SKM-1 (cell line): ENCODE results near the gene NEK5.

Experiments used
- DNase-seq: peaks from one replicate; lab custom pipeline; 2025; ENCODE audit not compliant: unreplicated experiment; lab: John Stamatoyannopoulos, UW

NEK5 gene

DNA sequence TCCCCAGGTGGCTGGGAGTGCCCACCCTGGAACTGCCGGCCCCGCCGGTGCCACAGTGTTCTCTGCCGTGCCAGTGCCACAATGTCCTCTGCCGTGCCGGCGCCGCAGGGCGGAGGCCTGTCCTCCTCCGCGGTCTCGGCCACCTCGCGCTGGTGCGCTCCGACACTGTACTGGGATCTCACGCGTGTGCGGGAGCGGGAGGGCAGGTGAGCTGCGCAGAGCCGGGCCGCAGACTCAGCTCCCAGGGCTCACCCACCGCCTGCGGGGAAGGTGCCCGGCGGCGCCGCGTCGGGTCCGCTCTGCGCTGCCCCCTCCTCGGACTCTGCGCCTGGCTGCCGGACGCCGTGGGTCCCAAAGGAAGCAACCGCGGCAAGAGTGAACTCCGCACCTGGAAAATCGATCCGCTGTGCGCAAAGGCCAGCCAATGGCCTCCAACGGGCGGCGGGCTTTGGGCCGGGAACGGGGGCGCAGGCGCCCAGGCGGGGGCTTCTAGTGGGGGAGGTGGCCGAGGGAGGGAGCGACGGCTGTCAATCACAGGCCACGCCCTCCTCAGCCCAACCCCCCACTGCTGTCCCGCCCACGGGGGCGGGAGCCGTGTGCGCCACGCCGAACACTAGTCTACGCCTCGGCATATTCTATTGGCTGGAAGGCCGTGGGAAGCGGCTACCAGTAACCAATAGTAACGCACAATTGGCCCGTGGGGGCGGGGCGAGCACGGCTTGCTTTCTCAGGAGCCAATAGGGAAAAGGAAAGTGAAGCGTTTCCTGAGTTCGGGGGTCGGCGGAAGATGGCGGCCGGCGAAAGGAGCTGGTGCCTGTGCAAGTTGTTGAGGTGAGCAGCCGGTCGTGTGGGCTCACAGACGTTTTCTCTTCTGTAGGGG is 117.0 kb downstream of the NEK5 start, which contains the start of gene ALG11:
ALG11 (plus strand) TSS at position 767 of the 880 bp plus-strand sequence; CDS start at position 788, 21 bp downstream.
- DNase-seq, result peak; percentile 89

DNA sequence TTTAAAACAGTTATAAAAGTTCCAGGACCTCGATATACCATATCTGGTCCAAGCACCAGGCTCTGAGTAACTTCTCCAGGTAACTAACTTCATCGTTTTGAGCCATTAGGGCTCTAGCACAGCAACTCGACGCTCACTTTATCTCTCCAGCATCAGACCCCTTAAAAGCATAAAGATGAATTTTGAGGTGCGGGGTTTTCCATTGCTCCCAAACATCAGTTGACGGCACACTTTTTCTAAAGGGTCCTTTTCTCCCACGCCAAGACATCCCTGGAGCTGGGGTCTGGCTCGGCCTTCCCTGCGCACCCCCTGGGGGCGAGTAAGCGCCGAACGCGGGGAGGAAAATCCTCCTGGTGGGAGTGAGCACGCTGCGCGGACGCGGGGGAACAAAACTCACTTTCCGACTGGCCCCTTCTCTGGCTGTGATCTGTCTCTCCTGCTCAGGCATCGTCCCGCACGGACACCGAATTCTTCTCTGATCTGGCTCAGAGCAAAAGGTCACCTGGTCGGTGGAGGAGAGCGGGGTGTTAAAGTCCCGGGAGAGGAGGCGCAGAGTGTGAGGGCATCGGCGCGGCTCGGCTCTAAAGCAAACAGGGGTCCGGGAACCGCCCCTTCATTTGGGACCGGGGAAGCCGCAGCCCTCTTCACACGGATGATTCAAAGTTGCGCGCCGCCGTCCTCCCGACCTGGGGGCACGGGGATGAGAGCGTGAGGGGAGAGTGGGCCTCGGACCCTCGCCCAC is 117.8 kb downstream of the NEK5 start, which contains the start of gene ATP7B:
ATP7B (minus strand) TSS at position 561 of the 742 bp plus-strand sequence; CDS start at position 448, 113 bp downstream.
- no peak for DNase-seq

DNA sequence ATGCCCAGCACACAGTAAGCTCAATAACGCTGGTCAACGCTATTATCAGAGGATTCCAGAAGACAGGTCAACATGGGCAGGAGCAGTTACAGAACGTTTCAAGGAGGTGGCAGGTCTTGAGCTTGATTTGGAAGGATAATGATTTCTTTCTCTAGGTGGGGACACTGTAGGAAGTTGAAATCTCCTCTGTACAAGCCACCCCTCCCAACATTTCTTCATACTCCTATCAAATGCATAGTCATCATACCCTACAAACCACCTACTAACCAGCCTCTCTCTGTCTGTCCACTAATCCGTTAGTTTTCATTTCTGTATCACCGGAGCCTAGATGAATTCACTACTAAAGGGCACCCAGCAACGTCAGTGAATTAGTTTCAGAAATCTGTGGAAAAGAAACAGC is 118.9 kb downstream of the NEK5 start:
- no peak for DNase-seq

DNA sequence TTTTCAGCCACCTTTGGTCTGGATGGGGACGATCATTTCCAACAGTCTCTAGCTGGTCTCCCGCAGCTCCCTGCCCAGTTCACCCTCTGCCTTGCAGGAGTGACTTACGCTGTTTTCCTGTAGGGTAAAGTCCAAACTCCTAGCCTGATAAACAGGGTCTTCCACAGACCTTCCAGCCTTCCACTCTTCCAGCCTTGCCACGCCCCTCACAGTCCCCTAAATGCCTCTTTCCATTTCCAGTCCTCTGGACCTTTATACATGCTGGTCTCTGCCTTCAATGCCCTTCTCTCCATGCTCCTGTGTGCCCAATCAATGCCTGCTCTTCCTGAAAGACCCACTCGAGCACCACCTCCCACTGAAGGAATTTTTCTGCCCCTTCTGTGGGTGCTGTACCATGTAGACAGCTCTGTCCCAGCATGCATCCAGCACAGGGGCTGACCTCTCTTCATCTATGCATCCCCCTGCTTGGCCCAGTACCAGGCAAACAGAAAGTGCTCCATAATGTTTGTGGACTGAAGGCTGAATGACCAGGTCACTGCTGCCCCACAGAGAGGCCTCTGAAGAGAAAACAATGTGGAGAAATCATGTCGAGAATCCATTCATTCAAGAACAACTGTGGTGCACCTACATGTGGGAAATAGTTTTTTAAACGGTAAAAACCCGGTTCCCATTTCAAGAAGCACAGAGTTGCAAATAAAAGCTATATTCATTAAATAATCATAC is 122.2 kb downstream of the NEK5 start:
- DNase-seq, result no peak

DNA sequence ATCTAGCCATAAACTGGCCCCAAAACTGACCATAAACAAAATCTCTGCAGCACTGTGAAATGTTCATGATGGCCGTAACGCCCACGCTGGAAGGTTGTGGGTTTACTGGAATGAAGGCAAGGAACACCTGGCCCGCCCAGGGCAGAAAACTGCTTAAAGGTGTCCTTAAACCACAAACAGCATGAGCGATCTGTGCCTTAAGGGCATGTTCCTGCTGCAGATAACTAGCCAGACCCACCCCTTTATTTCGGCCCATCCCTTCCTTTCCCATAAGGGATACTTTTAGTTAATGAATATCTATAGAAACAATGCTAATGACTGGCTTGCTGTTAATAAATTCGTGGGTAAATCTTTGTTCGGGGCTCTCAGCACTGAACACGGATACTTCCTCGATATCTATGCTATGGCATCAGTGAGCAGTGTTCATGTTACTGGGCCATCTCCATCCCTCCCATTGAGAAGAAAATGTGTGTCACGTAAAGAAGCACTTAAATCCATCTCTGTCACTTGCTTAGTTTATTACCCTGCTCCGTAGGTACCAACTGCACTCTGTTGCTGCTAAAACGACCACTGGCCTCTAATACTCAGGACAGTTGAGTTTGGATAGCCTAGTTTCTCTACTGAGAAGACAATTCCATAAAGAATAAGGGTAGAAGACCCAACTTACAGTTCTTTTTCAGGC is 122.9 kb downstream of the NEK5 start:
- no peak for DNase-seq

DNA sequence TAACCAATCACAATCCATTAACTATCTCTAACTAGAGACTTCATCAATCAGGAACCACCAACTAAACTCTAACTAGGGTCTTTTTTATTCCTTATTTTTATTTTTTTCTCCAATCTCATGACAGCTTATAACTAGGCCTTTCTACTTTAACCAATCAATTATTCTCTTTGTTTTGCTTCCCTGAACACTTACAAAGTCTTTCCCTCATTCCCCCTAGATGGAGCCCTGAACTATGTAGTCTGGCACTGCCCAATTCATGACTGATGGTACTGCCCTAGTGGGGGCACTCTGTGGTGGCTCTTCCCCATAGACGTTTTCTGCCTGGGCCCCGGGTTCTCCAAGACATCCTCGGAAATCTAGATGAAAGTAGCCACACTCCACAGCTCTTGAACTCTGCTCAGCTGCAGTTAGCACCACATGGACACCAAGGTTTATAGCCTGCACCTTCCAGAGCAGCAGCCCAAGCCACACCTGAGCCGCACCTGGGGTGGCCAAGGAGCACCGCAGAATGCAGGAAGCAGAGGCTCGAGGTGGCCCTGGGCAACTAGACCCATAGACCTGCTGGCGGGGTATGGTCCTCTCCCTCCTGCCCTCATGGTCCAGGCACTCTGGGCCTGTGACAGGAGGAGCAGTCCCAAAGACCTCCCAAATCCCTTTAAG is 124.2 kb downstream of the NEK5 start:
- no peak for DNase-seq

DNA sequence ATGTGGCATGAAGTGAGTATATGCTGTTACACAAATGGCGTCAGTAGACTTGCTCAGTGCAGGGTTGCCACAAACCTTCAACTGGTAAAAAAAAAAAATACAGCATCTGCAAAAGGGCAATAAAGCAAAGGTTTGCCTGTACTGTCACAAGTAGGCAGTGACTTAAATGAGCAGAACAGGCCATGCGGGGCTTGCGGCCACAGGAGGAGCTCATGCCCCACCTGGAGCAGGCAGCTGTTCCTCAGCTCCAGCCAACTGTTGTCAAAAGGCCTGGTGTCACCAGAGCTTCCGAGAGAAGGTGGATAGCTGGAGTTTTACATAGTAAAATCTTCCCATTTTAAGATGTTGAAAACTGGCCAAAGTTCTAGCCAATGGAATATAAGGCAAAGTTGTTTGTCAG is 125.3 kb downstream of the NEK5 start:
- no peak for DNase-seq

DNA sequence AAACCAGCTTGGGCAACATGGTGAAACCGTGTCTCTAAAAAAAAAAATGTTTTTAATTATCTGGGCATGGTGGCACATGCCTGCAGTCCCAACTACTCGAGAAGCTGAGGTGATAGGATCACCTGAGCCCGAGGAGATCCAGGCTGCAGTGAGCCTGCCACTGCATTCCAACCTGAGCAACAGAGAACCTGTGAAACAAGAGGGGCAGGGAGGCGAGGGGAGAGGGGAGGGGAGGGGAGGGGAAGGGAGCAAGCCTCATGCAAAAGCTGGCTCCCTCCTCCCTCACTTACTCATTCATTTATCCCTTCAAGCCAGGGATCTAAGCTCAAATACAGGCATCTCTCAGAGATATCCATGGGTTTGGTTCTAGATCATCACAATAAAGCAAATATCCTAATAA is 126.5 kb downstream of the NEK5 start:
- no peak for DNase-seq

DNA sequence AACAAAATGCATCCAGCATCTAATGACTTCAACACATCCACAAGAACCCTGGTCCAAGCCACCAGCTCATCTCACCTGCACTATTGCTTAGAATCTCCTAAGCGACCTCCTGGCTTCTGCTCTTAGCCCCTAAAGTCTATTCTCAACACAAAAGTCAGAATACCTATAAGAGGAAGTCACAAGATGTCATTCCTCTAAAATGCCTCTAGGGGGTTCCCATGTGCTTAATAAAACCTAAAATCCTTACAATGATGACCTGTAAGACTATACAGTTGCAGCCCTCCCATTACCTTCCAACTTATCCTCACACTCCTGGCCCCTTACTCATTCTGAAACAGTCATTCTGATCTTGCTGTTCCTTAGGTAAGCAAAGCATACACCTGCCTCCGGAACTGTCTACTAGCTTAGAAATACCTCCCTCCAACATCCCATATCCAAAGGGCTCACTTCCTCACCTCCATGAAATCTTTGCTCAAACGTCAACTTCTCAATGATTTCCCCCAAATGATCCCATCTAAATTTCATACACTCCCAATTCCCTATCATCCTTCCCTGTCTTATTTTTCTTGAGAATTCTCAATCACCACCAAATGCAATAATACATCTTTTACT is 127.6 kb downstream of the NEK5 start:
- peak; percentile 71 for DNase-seq

DNA sequence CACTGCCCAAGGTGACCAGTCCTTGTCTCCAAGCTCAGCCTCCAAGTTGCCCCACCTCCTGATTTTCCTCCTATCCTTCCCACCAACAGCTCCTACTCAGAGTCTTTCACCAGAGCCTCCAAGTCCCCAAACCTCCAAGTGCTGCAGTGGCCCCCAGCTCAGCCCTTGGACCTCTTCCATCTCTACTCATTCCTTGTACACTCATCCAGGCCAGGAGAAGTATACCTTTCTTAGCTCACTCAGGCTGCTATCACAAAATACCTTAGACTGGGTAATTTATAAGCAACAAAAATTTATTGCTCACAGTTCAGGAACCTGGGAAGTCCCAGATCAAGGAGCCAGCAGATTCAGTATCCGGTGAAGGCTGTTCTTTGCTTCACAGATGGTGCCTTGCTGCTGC is 129.0 kb downstream of the NEK5 start:
- no peak for DNase-seq

DNA sequence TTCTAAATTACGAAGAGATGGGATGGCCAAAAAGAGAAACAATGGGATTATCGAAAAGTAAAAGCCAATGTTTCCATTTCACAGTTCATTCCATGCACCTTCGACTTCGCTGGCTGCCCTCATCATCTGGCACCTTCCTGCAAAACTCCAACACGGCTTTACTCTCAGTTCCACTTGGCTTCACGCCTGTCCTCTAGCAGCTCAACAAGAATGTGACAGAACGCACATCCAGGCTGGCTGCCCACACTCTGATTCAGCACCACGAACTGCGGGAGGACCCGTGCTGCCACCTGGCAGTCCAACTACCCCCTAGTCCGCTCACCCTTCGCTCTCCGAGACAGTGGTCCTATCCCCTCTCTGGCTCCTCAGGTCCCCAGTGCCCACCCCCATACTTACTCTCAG is 129.4 kb downstream of the NEK5 start:
- no peak for DNase-seq

DNA sequence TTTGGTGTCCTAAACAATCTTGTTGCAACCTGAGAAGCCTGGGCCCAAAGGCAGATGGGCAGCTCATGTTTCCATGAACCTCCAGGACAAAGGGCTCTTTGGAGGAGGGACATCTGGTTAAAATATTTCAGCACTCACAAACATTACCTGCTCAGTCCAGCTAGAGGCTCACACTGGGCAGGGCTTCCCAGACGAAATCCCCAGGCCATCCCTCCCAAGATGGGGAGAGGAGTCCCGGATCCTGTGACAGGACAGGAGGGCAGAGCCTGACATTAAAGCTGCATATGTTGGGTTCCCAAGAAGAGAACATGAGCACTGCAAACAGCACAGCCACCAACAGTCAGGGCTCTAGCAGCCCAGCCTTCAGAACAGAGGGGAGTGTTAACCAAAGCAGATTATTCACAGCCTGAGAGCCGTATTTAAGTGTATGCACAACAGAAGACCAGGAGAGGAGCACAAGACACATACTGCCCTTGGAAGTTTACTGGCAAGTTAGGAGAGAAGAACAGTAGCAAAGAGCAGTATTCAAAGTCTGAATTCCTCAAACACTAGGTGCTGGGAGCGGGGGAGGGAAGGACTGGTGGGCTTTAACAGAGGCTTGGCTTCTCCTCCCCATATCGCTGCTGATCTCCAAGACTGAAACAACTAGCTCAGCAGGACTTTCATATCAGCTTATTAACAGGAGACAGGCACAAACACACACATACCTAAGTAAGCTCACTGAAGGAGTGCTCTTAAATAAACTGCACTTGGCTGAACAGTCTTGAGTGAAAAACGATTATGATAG is 130.0 kb downstream of the NEK5 start:
- DNase-seq, result no peak

DNA sequence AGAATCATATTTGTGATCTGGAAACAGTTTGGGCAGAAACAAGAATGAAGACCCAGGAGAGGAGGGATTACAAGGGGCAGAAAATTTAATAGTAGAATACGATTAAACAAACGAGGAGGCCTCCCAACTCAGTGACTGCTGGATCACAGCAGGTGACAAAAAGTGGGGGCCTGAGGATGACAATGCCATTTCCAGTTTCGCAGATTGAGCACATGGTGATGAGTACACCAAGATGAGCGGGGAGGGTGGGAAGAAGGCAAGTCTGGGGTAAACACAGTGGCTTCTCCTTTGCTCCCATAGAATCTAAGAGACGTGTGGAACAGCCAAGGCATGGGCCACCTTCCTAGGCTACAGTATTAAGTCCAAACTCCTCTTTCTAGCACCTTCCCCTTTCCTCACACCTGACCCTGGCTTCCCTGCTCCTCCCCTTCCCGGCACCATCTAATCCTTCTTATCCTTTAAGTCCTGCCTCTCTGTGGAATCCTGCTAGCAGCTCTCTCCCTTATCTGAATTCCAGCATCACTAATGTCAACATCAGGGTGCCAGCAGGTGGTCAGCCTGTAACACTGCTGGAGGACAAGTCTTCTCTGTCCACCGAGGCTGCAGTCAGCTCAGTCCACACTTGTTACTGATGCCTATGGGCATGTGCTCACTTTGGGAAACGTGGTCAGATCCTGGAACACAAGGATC is 131.1 kb downstream of the NEK5 start:
- no peak for DNase-seq

DNA sequence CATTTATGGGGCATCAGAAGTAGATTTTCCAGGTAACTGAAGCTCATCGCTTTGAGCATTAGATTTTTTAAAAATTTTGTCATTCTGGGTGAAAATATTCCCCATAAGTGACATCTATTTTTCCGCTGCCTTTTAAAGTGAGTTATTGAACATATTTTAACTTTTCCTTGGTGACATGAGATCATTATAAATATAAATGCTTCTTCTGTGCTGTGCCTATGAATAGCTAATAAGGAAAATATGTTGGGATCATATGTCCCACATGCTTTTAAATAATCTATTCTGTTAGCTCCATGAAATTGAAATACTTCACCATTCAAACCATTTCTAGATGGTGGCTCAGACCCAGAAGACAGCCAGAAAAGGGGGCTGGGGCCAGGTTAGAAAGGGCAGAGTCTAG is 131.7 kb downstream of the NEK5 start:
- DNase-seq, result no peak

DNA sequence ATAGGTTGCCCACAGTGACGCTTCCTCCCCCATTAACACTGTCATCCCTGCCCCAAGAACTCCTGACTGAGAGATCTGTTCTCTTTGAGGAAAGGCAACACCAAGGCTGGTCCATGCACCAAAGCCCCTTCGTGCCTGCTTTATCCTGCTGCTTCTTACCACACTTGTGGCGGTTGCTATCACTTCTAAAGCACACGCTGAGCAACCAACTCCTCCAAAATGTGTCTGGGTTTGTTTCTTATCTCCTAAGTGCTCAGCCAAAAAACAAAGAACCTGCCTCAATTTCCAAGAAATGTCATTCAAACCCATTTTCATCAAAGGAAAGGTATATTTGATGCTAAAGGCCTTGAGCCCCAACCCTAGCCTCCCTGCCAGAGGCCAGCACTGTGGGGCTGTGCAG is 132.2 kb downstream of the NEK5 start:
- no peak for DNase-seq

DNA sequence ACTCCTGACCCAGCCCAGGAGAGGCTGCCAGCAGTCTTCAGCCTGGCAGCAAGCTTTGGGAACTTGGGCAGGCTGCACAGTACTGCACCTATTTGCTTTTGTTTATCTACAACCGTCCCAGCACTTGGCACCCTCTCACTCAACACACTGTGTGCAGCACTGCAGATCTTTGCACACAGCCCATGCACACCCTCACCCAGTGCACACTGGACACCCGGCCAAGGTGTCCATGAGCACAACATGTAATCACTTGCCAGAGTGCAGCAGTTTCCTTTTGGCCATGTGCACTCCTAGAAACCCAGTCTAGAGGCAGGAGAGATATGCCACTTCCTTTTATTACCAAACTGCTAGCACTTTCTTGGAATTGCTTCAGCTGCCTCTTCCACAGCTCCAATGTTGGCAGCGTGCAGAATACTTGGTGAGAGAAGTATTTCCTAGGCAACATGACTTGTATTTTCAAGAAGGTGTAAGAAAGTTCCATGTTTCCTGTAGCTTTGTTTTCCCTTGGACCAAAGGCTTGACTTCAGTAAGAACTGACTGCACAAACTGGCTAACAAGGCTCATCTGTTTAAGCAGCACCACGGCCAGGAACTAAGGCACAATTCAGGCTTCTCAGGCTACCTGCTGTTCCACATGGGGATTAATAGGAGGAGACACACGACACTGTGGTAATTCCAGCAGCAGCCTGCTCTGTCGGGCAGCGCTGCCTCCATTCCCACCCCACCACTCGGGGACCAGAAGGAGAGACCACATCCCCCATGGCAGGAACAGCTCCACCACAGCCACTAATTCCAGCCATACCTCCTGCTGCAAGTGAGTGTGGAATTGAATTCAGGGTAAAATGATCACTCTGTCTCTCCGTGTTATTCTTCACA is 133.0 kb downstream of the NEK5 start:
- DNase-seq, result no peak

DNA sequence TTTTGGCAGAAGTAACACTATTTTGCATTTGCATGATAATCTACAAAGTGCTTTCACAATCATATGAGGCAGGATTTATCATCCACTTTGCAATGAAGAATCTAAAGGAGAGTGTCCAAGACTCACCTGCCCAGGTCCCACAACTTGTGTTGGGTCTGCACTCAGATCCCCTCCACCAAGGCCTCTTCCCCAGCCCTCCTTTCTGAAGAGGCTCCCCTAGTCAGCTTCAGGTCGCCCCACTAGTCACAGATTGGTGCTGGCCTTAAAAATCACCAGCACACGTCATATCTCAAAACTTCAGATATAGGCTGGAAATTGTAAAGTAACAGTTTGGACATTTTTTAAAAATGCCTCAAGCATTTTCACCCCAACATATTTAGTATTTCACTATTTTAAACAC is 135.2 kb downstream of the NEK5 start:
- no peak for DNase-seq
